ENCODE data around the gene SYTL3.

- TF ChIP-seq POLR2A (IDR thresholded peaks at IDR 0.05; ENCODE audit: low read depth, low read length) (no peak), TAF1 (IDR thresholded peaks at IDR 0.05; ENCODE audit: borderline replicate concordance, low read depth, low read length) (no peak)
These were observed 127.7 kb downstream of the SYTL3 start for GRCh38 chr6:158777510-158777909.

All from GM12892 (cell line).